Kidney tubule cell (primary cell): Measurements from ENCODE around the gene FTL.

Source experiments
- DNase-seq: peaks from one replicate; pipeline ENCODE4 v3.0.0-alpha.2; 2018; ENCODE audit warnings: low spot score

The FTL gene

DNA sequence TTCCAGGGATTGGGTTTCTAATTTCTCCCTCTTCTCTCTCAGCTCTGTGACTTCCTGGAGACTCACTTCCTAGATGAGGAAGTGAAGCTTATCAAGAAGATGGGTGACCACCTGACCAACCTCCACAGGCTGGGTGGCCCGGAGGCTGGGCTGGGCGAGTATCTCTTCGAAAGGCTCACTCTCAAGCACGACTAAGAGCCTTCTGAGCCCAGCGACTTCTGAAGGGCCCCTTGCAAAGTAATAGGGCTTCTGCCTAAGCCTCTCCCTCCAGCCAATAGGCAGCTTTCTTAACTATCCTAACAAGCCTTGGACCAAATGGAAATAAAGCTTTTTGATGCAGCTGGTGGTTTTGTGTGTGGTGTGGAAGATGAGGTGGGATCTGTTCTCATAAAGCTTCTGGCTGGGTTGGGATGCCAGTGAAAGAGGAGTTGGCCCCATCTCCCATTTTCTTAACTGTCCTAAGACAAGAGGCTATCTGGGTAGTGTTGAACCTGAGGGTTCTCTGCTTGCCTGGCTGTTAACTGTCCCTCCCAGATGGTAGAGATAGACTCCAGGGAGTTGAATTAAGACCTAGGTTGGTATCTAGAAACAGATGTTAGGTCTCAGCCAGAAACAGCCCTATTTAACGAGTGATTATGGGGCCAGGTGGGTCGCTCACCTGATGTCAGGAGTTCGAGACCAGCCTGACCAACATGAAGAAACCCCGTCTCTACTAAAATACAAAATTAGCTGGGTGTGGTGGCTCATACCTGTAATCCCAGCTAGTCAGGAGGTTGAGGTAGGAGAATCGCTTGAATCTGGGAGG lies 1.6 kb downstream of the FTL start:
- peak; percentile 55 for DNase-seq

DNA sequence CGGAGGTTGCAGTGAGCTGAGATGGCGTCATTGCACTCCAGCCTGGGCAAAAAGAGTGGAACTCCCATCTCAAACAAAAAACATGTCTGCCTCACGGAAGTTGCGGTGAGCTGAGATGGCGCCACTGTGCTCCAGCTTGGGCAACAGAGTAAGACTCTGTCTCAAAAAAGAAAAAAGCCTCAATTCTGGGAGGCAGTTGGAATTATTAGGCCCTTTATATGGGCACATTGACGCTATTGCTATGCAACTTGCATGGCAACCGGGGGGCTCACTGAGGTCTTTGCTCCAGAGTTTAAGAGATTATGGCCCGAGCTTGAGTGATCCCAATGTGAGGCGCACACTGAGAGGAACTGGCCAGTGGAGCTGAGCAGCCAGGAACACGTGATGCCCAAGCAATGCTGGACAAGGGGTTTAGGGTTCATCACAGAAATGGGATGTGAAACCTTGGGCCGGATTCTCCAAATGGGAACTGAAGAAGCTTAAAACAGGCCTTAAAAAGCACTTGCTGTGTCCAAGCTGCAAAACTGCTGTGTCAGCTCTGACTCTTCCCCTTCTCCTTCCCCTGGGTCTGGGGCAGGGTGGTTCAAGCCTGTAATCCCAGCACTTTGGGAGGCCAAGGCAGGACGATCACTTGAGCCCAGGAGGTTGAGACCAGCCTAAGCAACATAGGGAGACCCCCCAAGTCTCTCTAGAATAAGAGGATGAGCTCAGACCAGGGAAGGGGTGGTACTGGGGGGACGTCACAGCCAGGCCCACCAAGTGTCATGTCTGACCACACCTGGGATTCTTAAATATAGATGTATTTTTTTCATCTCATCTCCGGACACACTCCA lies 2.5 kb downstream of the FTL start:
- peak; percentile 71 for DNase-seq

- no peak for DNase-seq
Measured at GRCh38 chr19:48968179-48968661, 3.1 kb downstream of the FTL start.

DNA sequence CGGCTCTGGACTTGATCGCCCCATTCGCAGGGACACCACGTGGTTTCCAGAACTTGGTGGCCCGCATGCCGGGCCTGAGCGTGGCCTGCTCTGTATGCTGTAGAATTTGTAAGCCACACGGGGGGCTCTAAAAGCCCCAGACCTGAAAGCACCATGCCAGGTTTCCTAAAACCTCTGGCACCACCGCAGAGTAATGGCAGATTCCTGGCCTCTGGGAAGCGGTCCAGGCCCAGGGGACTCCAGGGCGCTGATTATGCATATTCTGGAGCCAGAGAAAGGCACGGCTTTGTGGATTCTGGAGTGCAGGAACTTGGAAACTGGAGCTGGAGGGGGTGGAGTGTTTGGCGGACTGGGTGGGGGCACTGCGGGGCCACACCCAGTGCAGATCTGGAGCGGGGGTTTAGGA lies 3.7 kb downstream of the FTL start:
- no peak for DNase-seq

DNA sequence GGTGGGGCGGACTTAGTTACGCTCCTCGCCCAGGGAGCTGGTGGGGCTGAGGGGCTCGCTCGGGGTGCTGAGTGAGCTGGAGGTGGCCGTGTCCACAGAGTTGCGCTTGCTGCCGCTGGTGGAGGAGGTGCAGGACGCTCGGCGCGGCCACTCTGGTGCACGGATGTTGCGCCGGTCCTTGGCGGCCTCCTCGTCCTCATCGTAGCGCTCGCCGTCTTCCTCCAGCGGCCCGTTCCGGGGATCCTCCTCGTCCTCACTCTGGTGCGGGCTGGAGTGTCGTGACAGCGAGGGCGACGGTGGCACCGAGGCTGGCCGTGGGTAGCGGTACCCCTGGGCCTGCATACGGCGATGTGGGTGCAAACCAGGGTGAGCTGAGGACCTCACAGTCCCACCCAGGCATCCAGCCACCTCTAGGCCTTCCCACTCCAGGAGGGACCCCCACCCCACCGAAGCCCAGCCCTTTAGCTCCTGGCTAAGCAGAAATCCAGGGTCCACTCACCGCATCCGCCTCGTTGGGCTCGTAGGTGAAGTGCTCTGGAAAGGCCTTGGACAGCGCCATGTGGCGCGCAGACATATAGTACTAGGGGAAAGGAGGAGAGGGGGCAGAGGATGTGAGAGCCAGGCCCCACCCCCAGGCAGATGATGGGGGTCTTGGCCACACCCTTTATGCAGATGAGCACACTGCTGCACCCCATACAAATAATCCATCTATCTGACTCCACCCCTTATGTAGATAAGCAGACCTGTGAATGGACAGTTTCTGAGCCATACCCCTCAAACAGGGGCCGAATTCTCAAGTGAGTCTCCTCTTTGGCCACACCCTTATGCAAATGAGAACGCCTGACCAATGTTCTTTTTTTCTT lies 4.4 kb downstream of the FTL start:
- DNase-seq, result peak; percentile 34

GRCh38 chr19:48970139-48970766 lies 5.1 kb downstream of the FTL start:
- DNase-seq, result no peak

GRCh38 chr19:48970923-48971395 lies 5.8 kb downstream of the FTL start:
- peak; percentile 74 for DNase-seq

GRCh38 chr19:48975947-48976847 lies 11.1 kb downstream of the FTL start:
- no peak for DNase-seq

GRCh38 chr19:48977061-48977460 lies 12.0 kb downstream of the FTL start:
- no peak for DNase-seq

DNA sequence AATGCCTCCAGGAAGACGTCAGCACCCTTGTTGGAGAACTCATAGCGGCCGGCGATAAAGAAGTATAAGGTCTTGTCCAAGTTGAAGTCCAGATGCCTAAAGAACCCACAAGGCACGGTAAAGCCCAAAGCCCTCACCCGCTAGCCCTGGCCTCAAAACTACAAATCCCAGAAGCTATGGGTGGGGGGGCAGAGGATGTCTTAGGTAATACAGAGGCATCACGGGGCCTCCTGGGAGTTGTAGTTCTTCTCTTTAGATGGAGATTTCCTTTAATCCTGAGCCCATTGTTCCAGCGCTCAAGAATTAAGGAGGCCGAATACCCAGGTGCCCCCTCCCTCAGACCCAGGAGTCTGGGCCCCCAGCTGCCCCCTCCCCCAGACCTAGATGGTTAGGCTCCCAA lies 17.2 kb downstream of the FTL start:
- no peak for DNase-seq

GRCh38 chr19:48985711-48986110 lies 20.6 kb downstream of the FTL start:
- DNase-seq, result no peak

DNA sequence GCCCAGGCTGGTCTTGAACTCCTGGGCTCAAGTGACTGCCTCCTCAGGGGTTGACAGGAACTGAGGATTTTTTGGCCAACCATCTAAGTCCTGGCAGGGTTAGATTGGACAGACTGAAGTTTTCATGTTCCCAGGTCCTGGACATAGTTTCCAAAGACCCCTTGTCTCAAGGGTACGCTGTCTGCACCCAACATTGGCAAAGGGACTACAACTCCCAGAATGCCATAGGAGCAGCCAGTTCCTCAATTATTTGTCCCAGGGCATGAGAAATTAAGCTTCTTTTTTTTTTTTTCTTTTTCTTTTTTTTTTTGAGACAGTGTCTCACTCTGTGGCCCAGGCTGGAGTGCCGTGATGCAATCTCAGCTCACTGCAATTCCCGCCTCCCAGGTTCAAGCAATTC lies 21.1 kb downstream of the FTL start:
- no peak for DNase-seq

DNA sequence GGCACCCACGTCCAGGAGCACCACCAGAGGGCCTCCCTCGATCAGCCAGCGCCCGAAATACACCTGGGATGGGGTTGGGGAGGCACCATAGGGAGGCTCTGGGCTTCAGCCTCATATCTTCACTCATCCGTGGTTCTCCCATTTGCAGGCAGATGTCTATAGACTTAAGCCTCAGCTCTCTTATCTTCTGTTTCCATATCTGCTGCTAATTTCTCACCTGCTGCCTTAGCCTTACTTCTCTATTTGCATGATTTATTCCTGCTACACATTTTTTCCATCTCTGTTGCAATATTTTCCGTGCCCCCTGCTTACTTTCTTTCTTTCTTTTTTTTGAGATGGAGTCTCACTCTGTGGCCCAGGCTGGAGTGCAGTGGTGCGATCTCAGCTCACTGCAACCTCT lies 22.2 kb downstream of the FTL start:
- DNase-seq, result no peak

- DNase-seq, result no peak
Measured at GRCh38 chr19:48988286-48988685, 23.2 kb downstream of the FTL start.

- no peak for DNase-seq
Measured at GRCh38 chr19:48988860-48989259, 23.8 kb downstream of the FTL start.

GRCh38 chr19:48989701-48990291 lies 24.7 kb downstream of the FTL start:
- no peak for DNase-seq

DNA sequence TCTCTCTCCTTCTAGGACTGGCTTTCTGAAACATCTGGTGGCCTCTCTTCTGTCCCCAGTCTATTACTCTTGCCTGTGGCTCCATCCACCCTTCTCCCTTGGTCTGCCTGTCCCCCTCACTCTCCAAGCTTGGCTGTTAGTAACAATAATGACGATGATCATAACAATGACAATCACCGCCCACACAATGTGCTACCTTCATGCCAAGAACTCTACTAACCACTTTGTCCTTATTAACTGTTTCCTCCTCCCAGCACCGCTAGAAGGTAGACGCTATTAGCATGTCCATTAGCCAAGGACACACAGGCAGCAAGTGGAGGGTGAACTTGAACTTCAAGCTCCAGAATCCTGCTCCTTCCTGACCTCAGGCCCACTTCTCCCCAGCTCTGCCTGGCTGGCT lies 25.3 kb downstream of the FTL start:
- no peak for DNase-seq

- DNase-seq, result no peak
Measured at GRCh38 chr19:48991011-48991609, 26.0 kb downstream of the FTL start.

DNA sequence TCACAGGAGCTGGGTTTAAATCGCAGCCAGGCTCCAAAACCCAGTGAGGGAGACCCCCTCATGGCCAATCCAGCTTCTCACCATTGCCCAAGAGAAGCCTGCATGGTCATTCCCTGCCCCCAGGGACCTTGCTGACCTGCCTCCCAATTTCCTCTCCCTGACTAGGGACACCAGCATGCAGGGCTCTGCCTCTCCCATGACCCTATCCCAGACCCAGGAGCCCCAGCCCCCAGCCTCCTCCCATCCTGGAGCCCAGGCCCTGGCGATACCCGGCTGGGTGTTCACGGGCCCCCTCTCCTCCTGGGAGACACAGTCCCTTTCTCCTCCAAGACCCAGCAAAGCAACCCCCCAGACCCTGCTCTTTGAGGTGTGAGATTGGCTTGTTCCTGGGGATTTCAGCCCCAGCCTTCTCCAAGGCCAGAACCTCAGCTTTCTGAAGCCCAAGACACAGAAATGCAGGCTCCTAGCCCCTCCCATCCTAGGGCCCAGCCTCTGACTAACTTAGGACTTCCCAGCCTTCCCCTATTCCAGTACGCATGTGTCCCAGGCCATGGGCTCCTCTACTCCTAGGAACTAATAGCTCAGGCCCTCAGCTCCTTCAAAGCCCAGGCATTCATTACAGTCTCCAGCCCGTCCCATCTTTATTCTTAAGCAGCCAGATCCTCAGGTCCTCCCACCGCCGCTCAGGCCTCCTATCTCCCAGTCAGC lies 26.9 kb downstream of the FTL start:
- DNase-seq, result peak; percentile 85
